HEK293 (cell line): ENCODE data around the gene SLC44A1.
A peak's percentile ranks its signal among the peaks of the same experiment; 100 is the strongest.

ENCODE experiments used
- BCL11A ChIP-seq: fragments of 450-650 bp; formaldehyde crosslinking; IDR thresholded peaks from 2 replicates; pipeline ENCODE4 v1.5.1; 2016; ENCODE audit warnings: low read depth, missing biosample characterization, missing genetic modification characterization
- EGR2 ChIP-seq: fragments of 450-650 bp; formaldehyde crosslinking; IDR thresholded peaks from 2 replicates; pipeline ENCODE4 v1.5.1; 2016; ENCODE audit warnings: low read depth, missing biosample characterization, missing genetic modification characterization
- GLIS1 ChIP-seq: fragments of 450-650 bp; formaldehyde crosslinking; IDR thresholded peaks from 2 replicates; pipeline ENCODE4 v1.5.1; 2016; ENCODE audit warnings: missing biosample characterization, missing genetic modification characterization
- KLF7 ChIP-seq: fragments of 450-650 bp; formaldehyde crosslinking; IDR thresholded peaks from 2 replicates; pipeline ENCODE4 v1.5.1; 2016; ENCODE audit warnings: missing biosample characterization, missing genetic modification characterization, borderline replicate concordance
- MZF1 ChIP-seq: fragments of 450-650 bp; formaldehyde crosslinking; IDR thresholded peaks from 2 replicates; pipeline ENCODE4 v1.5.1; 2017; ENCODE audit warnings: missing biosample characterization, missing genetic modification characterization, borderline replicate concordance
- OVOL3 ChIP-seq: fragments of 450-650 bp; formaldehyde crosslinking; IDR thresholded peaks from 2 replicates; pipeline ENCODE4 v1.5.1; 2016; ENCODE audit warnings: missing biosample characterization, missing genetic modification characterization
- REPIN1 ChIP-seq: fragments of 450-650 bp; formaldehyde crosslinking; IDR thresholded peaks from 2 replicates; pipeline ENCODE4 v1.5.1; 2017; ENCODE audit warnings: missing biosample characterization, missing genetic modification characterization, low read depth
- SCRT2 ChIP-seq: fragments of 450-650 bp; formaldehyde crosslinking; IDR thresholded peaks from 2 replicates; pipeline ENCODE4 v1.5.1; 2016; ENCODE audit warnings: missing biosample characterization, missing genetic modification characterization
- SP7 ChIP-seq: fragments of 450-650 bp; formaldehyde crosslinking; IDR thresholded peaks from 2 replicates; pipeline ENCODE4 v1.5.1; 2016; ENCODE audit warnings: missing biosample characterization, missing genetic modification characterization
- YY1 ChIP-seq: fragments of 450-650 bp; formaldehyde crosslinking; IDR thresholded peaks from 2 replicates; pipeline ENCODE4 v1.5.1; 2018; ENCODE audit warnings: missing biosample characterization, missing genetic modification characterization
- ZBTB17 ChIP-seq: fragments of 450-650 bp; formaldehyde crosslinking; IDR thresholded peaks from 2 replicates; pipeline ENCODE4 v1.5.1; 2016; ENCODE audit warnings: missing biosample characterization, missing genetic modification characterization
- ZFP3 ChIP-seq: fragments of 450-650 bp; formaldehyde crosslinking; IDR thresholded peaks from 2 replicates; pipeline ENCODE4 v1.5.1; 2016; ENCODE audit warnings: low read depth, missing biosample characterization, missing genetic modification characterization
- ZNF132 ChIP-seq: fragments of 450-650 bp; formaldehyde crosslinking; IDR thresholded peaks from 2 replicates; pipeline ENCODE4 v1.5.1; 2017; ENCODE audit warnings: missing biosample characterization, missing genetic modification characterization, borderline replicate concordance
- ZNF146 ChIP-seq: fragments of 450-650 bp; formaldehyde crosslinking; IDR thresholded peaks from 2 replicates; pipeline ENCODE4 v1.5.1; 2016; ENCODE audit warnings: missing biosample characterization, missing genetic modification characterization
- ZNF175 ChIP-seq: fragments of 450-650 bp; formaldehyde crosslinking; IDR thresholded peaks from 2 replicates; pipeline ENCODE4 v1.5.1; 2016; ENCODE audit warnings: missing biosample characterization, missing genetic modification characterization
- ZNF184 ChIP-seq: fragments of 450-650 bp; IDR thresholded peaks from 2 replicates; pipeline ENCODE4 v1.5.1; 2018; ENCODE audit warnings: missing biosample characterization, mild to moderate bottlenecking, missing genetic modification characterization
- ZNF223 ChIP-seq: fragments of 450-650 bp; formaldehyde crosslinking; IDR thresholded peaks from 2 replicates; pipeline ENCODE4 v1.5.1; 2016; ENCODE audit warnings: missing biosample characterization, missing genetic modification characterization
- ZNF24 ChIP-seq: fragments of 450-650 bp; formaldehyde crosslinking; IDR thresholded peaks from 2 replicates; pipeline ENCODE4 v1.5.1; 2016; ENCODE audit warnings: missing biosample characterization, missing genetic modification characterization
- ZNF266 ChIP-seq: fragments of 450-650 bp; formaldehyde crosslinking; IDR thresholded peaks from 2 replicates; pipeline ENCODE4 v1.5.1; 2016; ENCODE audit warnings: missing biosample characterization, missing genetic modification characterization, low read depth
- ZNF391 ChIP-seq: fragments of 450-650 bp; formaldehyde crosslinking; IDR thresholded peaks from 2 replicates; pipeline ENCODE4 v1.5.1; 2016; ENCODE audit warnings: low read depth, missing biosample characterization, missing genetic modification characterization, borderline replicate concordance
- ZNF426 ChIP-seq: fragments of 450-650 bp; formaldehyde crosslinking; IDR thresholded peaks from 2 replicates; pipeline ENCODE4 v1.5.1; 2017; ENCODE audit warnings: missing biosample characterization, missing genetic modification characterization, mild to moderate bottlenecking, inconsistent platforms, moderate library complexity
- ZNF501 ChIP-seq: fragments of 450-650 bp; formaldehyde crosslinking; IDR thresholded peaks from 2 replicates; pipeline ENCODE4 v1.5.1; 2016; ENCODE audit warnings: missing biosample characterization, missing genetic modification characterization
- ZNF530 ChIP-seq: fragments of 450-650 bp; formaldehyde crosslinking; IDR thresholded peaks from 2 replicates; pipeline ENCODE4 v1.5.1; 2016; ENCODE audit warnings: low read depth, missing biosample characterization, missing genetic modification characterization
- ZNF544 ChIP-seq: fragments of 450-650 bp; formaldehyde crosslinking; IDR thresholded peaks from 2 replicates; pipeline ENCODE4 v1.5.0; 2017; ENCODE audit warnings: missing biosample characterization, missing genetic modification characterization
- ZNF571 ChIP-seq: fragments of 450-650 bp; formaldehyde crosslinking; IDR thresholded peaks from 2 replicates; pipeline ENCODE4 v1.5.0; 2017; ENCODE audit warnings: missing biosample characterization, missing genetic modification characterization
- ZNF629 ChIP-seq: fragments of 450-650 bp; formaldehyde crosslinking; IDR thresholded peaks from 2 replicates; pipeline ENCODE4 v1.5.1; 2017; ENCODE audit warnings: missing biosample characterization, missing genetic modification characterization
- ZNF707 ChIP-seq: fragments of 450-650 bp; formaldehyde crosslinking; IDR thresholded peaks from 2 replicates; pipeline ENCODE4 v1.5.1; 2016; ENCODE audit warnings: missing biosample characterization, missing genetic modification characterization
- ZNF776 ChIP-seq: fragments of 450-650 bp; formaldehyde crosslinking; IDR thresholded peaks from 2 replicates; pipeline ENCODE4 v1.5.0; 2017; ENCODE audit warnings: missing biosample characterization, missing genetic modification characterization, borderline replicate concordance
- ZSCAN16 ChIP-seq: fragments of 450-650 bp; formaldehyde crosslinking; IDR thresholded peaks from 2 replicates; pipeline ENCODE4 v1.5.1; 2016; ENCODE audit warnings: missing biosample characterization, missing genetic modification characterization
- TF ChIP-seq, protein P1 (sequence below): fragments of 450-650 bp; formaldehyde crosslinking; IDR thresholded peaks from 2 replicates; pipeline ENCODE4 v1.5.1; 2017; ENCODE audit warnings: missing biosample characterization, missing genetic modification characterization
- TF ChIP-seq, protein P2 (sequence below): IDR thresholded peaks from 2 replicates; pipeline ENCODE4 v1.6.1; 2011; ENCODE audit warnings: mild to moderate bottlenecking, low read depth, low read length, borderline replicate concordance
- TF ChIP-seq, protein P3 (sequence below): fragments of 450-650 bp; formaldehyde crosslinking; IDR thresholded peaks from 2 replicates; pipeline ENCODE4 v1.5.1; 2016; ENCODE audit warnings: missing biosample characterization, missing genetic modification characterization, low read depth
- TF ChIP-seq, protein P4 (sequence below): fragments of 450-650 bp; formaldehyde crosslinking; IDR thresholded peaks from 2 replicates; pipeline ENCODE4; 2016; ENCODE audit warnings: missing biosample characterization, missing genetic modification characterization
- TF ChIP-seq, protein P5 (sequence below): fragments of 450-650 bp; formaldehyde crosslinking; IDR thresholded peaks from 2 replicates; pipeline ENCODE4 v1.5.1; 2016; ENCODE audit warnings: missing biosample characterization, missing genetic modification characterization

The SLC44A1 gene

DNA sequence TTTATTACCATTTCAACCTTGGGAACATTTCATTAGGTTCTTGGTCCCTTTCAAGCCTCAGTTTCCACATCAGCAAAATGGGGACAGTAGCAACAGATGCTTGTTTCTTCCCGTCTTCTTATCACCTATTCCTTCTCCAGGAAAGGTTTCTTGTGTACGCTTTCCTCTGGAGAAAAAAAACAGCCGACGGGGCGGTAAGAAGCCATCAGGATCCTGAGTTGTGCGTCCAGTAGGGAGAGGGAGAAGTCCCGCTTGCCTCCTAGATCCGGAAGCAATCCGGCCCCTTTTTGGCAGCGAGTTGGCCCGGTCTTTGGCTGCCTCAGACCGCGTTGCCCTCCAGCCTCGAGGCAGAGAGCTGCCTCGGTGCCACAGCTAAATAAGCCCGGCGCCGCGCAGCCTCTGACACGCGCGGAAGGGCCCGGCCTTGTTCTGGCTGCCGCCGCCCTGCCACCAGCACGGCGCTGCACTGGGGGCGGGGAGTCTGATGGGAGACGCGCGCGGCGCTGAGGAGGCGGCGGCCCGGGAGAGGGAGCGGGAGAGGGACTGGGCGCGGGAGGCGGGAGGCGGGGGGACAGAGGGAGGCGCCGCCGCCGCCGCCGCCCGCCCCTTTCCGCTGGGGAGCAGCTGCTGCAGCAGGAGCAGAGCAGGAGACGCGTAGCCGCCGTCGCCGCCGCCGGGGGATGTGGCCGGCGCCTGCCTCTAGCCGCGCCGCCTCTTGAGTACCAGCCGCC is at the start of gene SLC44A1 (continued):
- TF ChIP-seq YY1 (tag by site-specific recombination) (peak; percentile 89), ZNF132 (tag by site-specific recombination) (no peak), ZNF146 (tag by site-specific recombination) (peak; percentile 51; the same call in 1 of the 2 replicates), REPIN1 (tag by site-specific recombination) (0 out of 2 replicates have a peak, but pooled peaks have one; percentile 68), ZNF426 (no peak), ZNF629 (tag by site-specific recombination) (peak; percentile 81), ZNF571 (tag by site-specific recombination) (no peak), KLF7 (tag by site-specific recombination) (0 out of 2 replicates have a peak, but pooled peaks have one; percentile 82), SP7 (tag by site-specific recombination) (peak; percentile 90), ZSCAN16 (tag by site-specific recombination) (no peak), ZNF544 (tag by site-specific recombination) (no peak), ZNF175 (tag by site-specific recombination) (no peak), BCL11A (tag by site-specific recombination) (no peak), ZNF184 (tag by site-specific recombination) (peak; percentile 76; the same call in 1 of the 2 replicates), ZNF501 (tag by site-specific recombination) (peak; percentile 90), ZNF391 (peak; percentile 89; the same call in 1 of the 2 replicates), ZBTB17 (tag by site-specific recombination) (peak; percentile 87), ZNF223 (tag by site-specific recombination) (0 out of 2 replicates have a peak, but pooled peaks have one; percentile 14), EGR2 (tag by site-specific recombination) (peak; percentile 63), ZNF266 (tag by site-specific recombination) (peak; percentile 34; the same call in 1 of the 2 replicates), ZFP3 (tag by site-specific recombination) (no peak), ZNF776 (tag by site-specific recombination) (no peak), GLIS1 (tag by site-specific recombination) (peak; percentile 80), OVOL3 (tag by site-specific recombination) (no peak), ZNF24 (tag by site-specific recombination) (peak; percentile 81), SCRT2 (tag by site-specific recombination) (peak; percentile 65), MZF1 (tag by site-specific recombination) (peak; percentile 66; the same call in 1 of the 2 replicates), ZNF530 (tag by site-specific recombination) (no peak), ZNF707 (tag by site-specific recombination) (no peak)
- TF ChIP-seq, protein P1, sequence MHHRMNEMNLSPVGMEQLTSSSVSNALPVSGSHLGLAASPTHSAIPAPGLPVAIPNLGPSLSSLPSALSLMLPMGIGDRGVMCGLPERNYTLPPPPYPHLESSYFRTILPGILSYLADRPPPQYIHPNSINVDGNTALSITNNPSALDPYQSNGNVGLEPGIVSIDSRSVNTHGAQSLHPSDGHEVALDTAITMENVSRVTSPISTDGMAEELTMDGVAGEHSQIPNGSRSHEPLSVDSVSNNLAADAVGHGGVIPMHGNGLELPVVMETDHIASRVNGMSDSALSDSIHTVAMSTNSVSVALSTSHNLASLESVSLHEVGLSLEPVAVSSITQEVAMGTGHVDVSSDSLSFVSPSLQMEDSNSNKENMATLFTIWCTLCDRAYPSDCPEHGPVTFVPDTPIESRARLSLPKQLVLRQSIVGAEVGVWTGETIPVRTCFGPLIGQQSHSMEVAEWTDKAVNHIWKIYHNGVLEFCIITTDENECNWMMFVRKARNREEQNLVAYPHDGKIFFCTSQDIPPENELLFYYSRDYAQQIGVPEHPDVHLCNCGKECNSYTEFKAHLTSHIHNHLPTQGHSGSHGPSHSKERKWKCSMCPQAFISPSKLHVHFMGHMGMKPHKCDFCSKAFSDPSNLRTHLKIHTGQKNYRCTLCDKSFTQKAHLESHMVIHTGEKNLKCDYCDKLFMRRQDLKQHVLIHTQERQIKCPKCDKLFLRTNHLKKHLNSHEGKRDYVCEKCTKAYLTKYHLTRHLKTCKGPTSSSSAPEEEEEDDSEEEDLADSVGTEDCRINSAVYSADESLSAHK (tag by site-specific recombination): peak; percentile 61
- TF ChIP-seq, protein P2, sequence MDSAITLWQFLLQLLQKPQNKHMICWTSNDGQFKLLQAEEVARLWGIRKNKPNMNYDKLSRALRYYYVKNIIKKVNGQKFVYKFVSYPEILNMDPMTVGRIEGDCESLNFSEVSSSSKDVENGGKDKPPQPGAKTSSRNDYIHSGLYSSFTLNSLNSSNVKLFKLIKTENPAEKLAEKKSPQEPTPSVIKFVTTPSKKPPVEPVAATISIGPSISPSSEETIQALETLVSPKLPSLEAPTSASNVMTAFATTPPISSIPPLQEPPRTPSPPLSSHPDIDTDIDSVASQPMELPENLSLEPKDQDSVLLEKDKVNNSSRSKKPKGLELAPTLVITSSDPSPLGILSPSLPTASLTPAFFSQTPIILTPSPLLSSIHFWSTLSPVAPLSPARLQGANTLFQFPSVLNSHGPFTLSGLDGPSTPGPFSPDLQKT: no peak
- TF ChIP-seq, protein P3, sequence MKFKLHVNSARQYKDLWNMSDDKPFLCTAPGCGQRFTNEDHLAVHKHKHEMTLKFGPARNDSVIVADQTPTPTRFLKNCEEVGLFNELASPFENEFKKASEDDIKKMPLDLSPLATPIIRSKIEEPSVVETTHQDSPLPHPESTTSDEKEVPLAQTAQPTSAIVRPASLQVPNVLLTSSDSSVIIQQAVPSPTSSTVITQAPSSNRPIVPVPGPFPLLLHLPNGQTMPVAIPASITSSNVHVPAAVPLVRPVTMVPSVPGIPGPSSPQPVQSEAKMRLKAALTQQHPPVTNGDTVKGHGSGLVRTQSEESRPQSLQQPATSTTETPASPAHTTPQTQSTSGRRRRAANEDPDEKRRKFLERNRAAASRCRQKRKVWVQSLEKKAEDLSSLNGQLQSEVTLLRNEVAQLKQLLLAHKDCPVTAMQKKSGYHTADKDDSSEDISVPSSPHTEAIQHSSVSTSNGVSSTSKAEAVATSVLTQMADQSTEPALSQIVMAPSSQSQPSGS (tag by site-specific recombination): no peak
- TF ChIP-seq, protein P4, sequence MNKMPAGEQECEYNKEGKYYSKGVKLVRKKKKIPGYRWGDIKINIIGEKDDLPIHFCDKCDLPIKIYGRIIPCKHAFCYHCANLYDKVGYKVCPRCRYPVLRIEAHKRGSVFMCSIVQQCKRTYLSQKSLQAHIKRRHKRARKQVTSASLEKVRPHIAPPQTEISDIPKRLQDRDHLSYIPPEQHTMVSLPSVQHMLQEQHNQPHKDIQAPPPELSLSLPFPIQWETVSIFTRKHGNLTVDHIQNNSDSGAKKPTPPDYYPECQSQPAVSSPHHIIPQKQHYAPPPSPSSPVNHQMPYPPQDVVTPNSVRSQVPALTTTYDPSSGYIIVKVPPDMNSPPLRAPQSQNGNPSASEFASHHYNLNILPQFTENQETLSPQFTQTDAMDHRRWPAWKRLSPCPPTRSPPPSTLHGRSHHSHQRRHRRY: no peak
- TF ChIP-seq, protein P5, sequence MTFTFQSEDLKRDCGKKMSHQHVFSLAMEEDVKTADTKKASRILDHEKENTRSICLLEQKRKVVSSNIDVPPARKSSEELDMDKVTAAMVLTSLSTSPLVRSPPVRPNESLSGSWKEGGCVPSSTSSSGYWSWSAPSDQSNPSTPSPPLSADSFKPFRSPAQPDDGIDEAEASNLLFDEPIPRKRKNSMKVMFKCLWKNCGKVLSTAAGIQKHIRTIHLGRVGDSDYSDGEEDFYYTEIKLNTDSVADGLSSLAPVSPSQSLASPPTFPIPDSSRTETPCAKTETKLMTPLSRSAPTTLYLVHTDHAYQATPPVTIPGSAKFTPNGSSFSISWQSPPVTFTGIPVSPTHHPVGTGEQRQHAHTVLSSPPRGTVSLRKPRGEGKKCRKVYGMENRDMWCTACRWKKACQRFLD (tag by site-specific recombination): no peak
